ENCODE results near the gene USP6NL.

DNA sequence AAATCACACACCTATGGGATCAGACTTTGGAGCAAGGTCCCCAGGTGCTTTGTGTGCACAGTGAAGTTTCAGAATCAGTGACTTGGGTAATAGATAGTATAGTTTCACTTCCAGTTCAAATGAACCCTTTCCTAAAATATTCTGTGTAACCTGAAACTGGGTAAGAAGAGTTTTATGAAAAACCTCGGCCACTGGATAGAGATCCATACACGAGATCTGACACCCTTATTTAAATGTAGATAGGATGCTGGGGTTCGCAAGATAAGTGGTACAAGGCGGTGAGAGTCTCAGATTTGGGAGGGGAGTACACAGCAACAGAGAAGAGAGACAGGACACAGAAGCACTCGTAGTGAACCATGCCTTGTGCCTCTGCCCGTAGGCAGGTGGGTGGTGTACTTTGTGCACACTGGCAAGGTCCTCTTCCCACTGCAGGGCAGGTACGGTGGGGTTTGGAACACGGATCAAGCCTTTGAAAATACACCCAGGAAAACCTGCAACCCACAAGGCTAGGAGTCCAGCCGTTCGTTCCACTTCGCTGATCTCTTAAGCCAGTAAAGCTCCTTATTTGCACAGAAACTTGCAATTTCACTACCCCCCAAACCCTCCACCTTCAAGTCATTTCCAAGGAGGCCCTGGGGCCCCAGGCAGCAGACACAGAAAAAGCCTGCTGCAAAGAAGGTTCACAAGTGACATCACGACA is 162.8 kb downstream of the USP6NL start:
- no peak for TF ChIP-seq POLR2AphosphoS5 (IDR thresholded peaks at IDR 0.05; ENCODE audit: low read depth, low read length)
- TF ChIP-seq POLR2A (IDR thresholded peaks at IDR 0.05; ENCODE audit: low read depth, low read length), result no peak
- TF ChIP-seq TAF1 (IDR thresholded peaks at IDR 0.05; ENCODE audit: borderline replicate concordance, low read depth, low read length), result no peak

Data from GM12892 (cell line).